ENCODE measurements around the gene PPT1.

- TF ChIP-seq, protein P1, sequence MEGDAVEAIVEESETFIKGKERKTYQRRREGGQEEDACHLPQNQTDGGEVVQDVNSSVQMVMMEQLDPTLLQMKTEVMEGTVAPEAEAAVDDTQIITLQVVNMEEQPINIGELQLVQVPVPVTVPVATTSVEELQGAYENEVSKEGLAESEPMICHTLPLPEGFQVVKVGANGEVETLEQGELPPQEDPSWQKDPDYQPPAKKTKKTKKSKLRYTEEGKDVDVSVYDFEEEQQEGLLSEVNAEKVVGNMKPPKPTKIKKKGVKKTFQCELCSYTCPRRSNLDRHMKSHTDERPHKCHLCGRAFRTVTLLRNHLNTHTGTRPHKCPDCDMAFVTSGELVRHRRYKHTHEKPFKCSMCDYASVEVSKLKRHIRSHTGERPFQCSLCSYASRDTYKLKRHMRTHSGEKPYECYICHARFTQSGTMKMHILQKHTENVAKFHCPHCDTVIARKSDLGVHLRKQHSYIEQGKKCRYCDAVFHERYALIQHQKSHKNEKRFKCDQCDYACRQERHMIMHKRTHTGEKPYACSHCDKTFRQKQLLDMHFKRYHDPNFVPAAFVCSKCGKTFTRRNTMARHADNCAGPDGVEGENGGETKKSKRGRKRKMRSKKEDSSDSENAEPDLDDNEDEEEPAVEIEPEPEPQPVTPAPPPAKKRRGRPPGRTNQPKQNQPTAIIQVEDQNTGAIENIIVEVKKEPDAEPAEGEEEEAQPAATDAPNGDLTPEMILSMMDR (IDR thresholded peaks at IDR 0.05) = no peak
- TF ChIP-seq ZFX (IDR thresholded peaks at IDR 0.05; ENCODE audit: borderline replicate concordance) = no peak
Observed at GRCh38 chr1:40079774-40080400, 17.2 kb downstream of the PPT1 start.

All from 22Rv1 (cell line).